BE2C (cell line): Measurements from ENCODE around the gene DOK5.
"Not testable (repeated sequence)": the region's sequence is repeated elsewhere in the genome, so short reads cannot be mapped to it uniquely, and the experiment has no call there.

Experiments
- DNase-seq: peaks from one replicate; pipeline ENCODE4 v3.0.0-alpha.2; 2020
- H3K27me3 ChIP-seq: fragments of 250-450 bp; sonication (Bioruptor Pico); 2 replicates; pipeline ENCODE4 v1.5.1; 2020; ENCODE audit warnings: mild to moderate bottlenecking
- H3K36me3 ChIP-seq: fragments of 250-450 bp; sonication (Bioruptor Pico); 2 replicates; pipeline ENCODE4 v1.5.1; 2020; ENCODE audit warnings: mild to moderate bottlenecking
- H3K4me1 ChIP-seq: fragments of 250-450 bp; sonication (Bioruptor Pico); 2 replicates; pipeline ENCODE4 v1.5.1; 2020
- H3K4me3 ChIP-seq: 2 replicates; pipeline ENCODE4 v1.5.1; 2011; ENCODE audit warnings: low read depth, low read length
- H3K9me3 ChIP-seq: fragments of 250-450 bp; sonication (Bioruptor Pico); 2 replicates; pipeline ENCODE4 v1.5.1; 2020
- CTCF ChIP-seq: IDR thresholded peaks from 2 replicates; pipeline ENCODE4 v1.5.1; 2012; ENCODE audit warnings: mild to moderate bottlenecking, low read depth, low read length

The DOK5 gene

GRCh38 chr20:54434196-54434595 lies 41.2 kb upstream of the DOK5 start:
- Histone ChIP-seq H3K4me3 (no peak overlapping the region), H3K9me3 (no peaks in the 10 kb centered on the region), H3K4me1 (no peaks in the 10 kb centered on the region), H3K27me3 (no peaks in the 10 kb centered on the region), H3K36me3 (no peaks in the 10 kb centered on the region)
- TF ChIP-seq CTCF = no peak
- no peak for DNase-seq

DNA sequence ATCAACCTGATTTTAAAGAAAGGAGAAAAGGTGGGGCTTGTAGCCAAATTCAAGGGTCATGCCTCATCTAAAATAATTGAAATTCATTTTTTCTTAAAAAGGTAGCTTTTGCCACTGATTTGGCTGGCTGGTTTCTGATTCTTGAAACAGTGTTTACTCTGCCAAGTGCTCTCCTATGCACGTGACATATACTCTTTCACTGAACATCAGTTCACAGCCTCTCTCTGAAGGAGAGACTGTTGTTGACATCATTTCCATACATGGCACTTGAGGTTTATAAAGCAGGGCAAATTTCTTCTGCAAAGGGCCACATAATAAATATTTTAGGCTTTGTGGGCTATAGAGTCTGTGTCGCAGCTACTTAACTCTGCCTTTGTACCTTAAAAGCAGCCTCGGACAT lies 40.4 kb upstream of the DOK5 start:
- no peak for DNase-seq
- Histone ChIP-seq H3K9me3 (no peaks in the 10 kb centered on the region), H3K36me3 (no peaks in the 10 kb centered on the region), H3K4me1 (no peaks in the 10 kb centered on the region), H3K4me3 (no peak overlapping the region), H3K27me3 (no peaks in the 10 kb centered on the region)
- TF ChIP-seq CTCF = no peak

DNA sequence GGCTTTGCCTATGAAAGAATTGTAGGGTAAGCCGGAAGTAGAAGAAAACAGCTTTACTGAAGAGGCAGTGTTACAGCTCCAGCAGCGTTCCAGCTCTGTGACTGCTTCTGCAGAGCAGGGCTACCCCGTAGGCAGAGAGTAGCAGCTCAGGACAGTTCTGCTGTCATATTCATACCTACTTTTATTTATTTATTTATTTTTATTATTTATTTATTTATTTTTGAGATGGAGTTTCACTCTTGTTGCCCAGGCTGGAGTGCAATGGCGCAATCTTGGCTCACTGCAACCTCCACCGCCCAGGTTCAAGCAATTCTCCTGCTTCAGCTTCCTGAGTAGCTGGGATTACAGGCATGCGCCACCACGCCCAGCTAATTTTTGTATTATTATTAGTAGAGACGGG lies 39.0 kb upstream of the DOK5 start:
- DNase-seq, H3K4me3 ChIP-seq, H3K9me3 ChIP-seq, H3K36me3 ChIP-seq, H3K4me1 ChIP-seq, H3K27me3 ChIP-seq: not testable (repeated sequence)

- Histone ChIP-seq H3K4me3 (no peak overlapping the region), H3K4me1 (no peaks in the 10 kb centered on the region), H3K27me3 (no peaks in the 10 kb centered on the region), H3K9me3 (no peaks in the 10 kb centered on the region), H3K36me3 (no peaks in the 10 kb centered on the region)
- TF ChIP-seq CTCF = no peak
- no peak for DNase-seq
These were observed 37.2 kb upstream of the DOK5 start for GRCh38 chr20:54438166-54438565.

- Histone ChIP-seq H3K36me3 (no peaks in the 10 kb centered on the region), H3K4me1 (no peaks in the 10 kb centered on the region), H3K27me3 (no peaks in the 10 kb centered on the region), H3K4me3 (no peak overlapping the region), H3K9me3 (no peaks in the 10 kb centered on the region)
- no peak for DNase-seq
- TF ChIP-seq CTCF = no peak
These were observed 25.2 kb upstream of the DOK5 start for GRCh38 chr20:54450207-54450606.

GRCh38 chr20:54451171-54451570 lies 24.2 kb upstream of the DOK5 start:
- H3K9me3 ChIP-seq = no peaks in the 10 kb centered on the region
- H3K4me3 ChIP-seq = no peak overlapping the region
- H3K4me1 ChIP-seq = no peaks in the 10 kb centered on the region
- DNase-seq = no peak
- TF ChIP-seq CTCF = no peak
- H3K36me3 ChIP-seq = no peaks in the 10 kb centered on the region
- no peaks in the 10 kb centered on the region for H3K27me3 ChIP-seq

DNA sequence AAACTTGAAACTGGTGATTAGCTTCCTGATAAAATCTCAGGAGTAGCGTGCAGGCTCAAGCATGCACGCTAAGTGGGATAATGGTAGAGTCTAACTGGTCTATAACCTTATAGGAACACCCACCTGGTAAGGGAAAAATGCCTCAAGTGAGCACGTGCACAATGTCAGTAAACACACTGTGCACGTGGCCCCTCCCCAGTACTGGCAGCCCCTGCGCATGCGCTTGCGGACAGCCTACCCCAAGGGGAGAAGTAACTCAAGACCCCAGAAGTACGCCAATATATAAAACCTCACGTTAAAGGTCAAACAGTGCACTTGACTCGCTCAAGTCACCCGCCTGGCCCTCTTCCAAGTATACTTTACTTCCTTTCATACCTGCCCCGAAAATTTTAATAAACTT lies 23.1 kb upstream of the DOK5 start:
- no peak for TF ChIP-seq CTCF
- Histone ChIP-seq H3K4me1 (no peaks in the 10 kb centered on the region), H3K9me3 (no peaks in the 10 kb centered on the region), H3K4me3 (no peak overlapping the region), H3K36me3 (no peaks in the 10 kb centered on the region), H3K27me3 (no peaks in the 10 kb centered on the region)
- no peak for DNase-seq
